ENCODE data around the gene LSP1.
A peak's percentile ranks its signal among the peaks of the same experiment; 100 is the strongest.
"Not testable (repeated sequence)": the region's sequence is repeated elsewhere in the genome, so short reads cannot be mapped to it uniquely, and the experiment has no call there.

LSP1 gene

DNA sequence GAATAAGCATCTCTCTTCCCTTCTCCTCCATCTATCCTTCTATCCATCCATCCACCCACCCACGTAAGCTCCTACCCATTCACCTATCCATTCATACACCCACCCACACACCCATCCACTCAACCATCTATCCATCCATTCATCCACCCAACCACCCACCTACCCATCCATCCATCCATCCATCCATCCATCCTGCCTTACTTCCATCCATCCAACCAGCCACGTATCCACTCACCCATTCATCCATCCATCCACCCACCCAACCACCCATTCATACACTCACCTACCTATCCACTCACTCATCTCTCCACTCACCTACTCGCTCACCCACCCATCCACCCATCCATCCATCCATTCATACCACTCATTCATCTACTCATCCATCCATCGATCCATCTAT is 79.8 kb downstream of the LSP1 start:
- DNase-seq, result no peak

DNA sequence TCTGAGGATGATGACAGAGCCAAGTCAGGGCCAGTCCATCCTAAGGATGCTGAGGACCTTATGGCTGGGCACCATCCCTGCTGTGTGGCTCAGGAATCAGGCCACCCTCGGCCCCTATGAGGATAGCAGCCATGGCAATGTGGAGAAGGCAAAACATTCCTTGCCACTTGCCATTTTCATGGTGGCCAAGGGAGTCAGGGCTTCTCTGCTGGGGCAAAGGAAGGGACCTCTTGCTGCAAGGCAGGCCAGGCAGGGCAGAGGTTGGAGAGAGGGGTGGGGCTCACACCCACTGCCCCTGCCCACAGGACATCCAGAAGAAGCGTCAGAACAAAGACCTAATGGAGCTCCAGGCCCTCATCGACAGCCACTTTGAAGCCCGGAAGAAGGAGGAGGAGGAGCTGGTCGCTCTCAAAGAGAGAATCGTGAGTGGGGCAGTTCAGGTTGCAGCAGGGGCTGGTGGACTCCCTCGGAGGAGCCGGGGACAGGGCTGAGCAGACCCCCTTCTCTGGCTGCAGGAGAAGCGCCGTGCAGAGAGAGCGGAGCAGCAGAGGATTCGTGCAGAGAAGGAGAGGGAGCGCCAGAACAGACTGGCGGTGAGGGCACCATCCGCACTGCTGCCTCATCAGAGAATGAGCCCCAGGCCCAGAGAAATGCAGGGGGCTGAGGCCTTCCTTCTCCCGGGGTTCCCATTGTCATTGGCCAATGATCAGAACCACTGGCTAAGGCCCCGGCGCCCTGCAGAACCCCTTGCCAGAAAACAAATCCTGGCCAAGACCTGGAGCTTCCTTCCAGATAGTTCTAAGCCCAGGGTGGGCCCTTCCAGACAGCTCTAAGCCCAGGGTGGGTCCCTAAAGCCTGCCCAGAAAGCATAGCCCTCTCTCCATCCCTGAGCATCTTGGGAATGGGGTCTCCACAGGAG is 80.8 kb downstream of the LSP1 start:
- no peak for DNase-seq

DNA sequence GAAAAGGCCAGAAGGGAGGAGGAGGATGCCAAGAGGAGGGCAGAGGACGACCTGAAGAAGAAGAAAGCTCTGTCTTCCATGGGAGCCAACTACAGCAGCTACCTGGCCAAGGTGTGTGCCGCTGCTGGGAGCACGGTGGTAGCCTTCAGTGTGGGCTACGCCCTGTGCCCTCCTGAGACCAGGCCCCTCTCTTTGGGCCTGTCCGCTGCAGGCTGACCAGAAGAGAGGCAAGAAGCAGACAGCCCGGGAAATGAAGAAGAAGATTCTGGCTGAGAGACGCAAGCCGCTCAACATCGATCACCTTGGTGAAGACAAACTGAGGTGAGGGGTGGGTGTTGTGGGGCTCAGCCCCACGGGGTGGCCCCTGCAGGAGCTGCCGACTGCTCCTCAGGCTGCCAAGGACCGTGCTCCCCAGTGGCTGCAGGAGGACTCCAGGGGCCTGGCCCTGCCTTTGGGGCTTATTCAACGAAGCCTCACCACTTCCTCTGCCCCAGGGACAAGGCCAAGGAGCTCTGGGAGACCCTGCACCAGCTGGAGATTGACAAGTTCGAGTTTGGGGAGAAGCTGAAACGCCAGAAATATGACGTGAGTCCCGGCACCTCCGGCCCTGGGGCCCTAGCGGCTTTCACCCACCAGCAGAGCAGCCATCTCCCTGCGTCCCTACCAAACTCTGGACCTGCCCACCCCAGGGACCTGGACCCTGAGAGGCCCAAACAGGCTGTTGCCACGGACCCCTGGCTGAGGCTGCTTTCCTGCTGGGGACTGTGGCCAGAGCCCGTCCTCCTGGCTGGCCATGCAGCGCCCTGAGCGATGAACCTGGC is 81.7 kb downstream of the LSP1 start:
- no peak for DNase-seq

DNA sequence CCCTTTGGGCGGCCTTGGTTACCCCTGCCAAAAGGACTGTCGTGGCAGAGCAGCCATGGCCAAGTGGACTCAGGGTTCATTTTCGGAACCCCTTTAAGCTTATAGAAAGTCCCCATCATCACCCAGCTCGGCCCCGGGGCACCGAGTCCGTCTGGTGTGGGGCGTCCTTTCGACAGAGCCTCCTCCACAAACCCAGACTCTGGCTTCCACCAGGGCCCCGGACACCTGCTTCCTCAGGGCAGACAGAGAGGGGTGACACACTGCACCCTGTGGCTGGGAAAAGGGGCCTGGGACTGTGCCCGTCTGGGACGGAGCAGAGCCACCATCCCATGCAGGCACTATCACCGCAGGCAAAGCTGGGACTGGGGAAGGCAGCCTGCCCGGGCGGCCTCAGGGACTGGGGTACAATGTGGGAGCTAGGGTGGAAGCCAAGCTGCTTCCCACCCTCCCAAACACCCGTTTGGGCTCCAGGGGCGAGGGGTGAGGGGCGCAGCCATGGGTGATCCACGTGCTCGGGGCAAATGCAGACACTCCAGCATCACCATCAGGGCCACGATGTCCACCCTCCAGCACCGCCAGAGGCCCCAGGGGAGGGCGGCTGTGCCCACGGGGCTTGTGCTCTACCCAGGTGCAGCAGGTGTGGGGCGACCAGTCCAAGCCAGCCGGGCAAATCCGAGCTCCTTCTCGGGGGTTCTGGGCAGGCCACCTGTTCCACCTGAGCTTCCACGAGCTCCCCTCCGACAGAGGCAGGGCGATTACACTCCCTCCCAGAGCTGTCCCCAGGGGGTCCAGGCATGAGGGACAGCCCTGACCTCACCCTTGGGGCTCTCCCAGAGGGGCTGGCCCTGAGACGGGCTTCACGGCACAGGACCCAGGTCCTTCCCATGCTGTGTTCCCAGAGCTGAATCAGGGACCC is 82.5 kb downstream of the LSP1 start:
- DNase-seq, result no peak

DNA sequence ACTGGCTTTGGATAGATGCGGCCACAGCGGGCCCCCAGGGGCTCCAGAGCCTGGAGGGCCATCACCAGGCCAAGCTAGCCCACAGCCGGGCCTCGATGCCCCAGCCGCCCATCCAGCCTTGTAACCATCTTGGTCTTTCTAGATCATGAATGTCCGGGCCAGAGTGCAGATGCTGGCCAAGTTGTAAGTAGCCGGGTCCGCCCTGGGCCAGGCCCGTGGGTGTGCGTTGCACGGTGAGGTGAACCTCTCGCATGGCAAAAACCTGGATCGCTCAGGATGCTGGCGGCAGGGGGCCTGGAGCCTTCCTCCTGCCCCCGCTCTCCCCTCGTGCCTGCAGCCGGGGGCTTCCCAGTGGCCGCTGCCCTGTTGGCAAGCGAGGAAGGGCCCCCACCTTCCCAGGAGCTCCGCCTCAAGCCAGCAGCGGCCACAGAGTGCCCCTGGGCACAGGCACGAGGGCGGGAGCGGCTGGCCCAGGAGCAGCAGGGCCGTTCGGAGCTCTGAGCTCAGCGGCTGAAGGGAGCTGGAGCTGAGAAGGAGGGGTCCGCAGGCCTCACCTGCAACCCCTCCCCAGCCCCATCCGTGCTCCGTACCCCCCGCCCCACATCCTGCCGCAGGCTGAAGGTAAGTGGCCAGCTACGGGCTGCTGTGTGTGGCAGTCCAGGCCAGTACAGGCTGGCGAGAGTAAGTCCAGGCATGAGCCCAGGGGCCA is 83.3 kb downstream of the LSP1 start:
- DNase-seq, result no peak

DNA sequence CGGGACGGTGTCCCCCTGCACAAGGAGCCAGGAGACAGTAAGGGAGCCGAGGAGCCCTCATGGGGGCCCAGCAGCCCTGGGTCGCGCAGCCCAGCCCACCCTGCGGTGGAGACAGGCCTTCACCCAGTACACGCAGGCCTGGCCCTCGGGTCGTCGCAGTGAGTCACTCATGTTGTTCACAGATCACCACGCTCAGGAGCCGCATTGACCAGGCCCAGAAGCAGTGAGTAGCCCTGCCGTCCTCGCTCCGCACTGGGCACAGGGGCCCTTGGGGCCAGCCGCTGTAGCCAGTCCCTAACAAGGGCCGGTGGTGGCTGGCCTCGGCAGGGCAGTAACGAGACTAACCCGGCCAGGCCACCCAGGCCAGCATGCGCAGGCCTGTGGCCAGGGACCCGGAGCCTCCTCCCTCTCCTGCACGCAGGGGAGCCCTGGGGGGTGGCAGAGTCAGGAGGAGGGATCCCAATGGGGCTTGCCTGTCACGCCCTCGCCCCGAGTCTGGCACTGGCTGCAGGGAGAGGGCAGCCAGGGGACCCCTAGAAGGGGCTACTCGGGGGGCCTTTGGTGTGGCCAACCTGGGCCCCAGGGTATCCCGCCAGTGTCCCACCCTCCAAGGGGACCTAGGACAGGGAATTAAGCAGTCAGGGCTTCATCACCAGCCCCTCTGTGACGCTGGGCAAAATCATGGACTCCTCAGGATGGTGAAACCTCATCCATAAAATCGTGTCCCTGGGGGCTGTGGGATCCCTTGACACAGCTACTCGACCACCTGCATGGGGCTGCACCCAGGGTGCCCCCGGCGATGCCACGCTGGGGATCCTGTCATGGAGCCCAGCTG is 84.1 kb downstream of the LSP1 start:
- no peak for DNase-seq

DNA sequence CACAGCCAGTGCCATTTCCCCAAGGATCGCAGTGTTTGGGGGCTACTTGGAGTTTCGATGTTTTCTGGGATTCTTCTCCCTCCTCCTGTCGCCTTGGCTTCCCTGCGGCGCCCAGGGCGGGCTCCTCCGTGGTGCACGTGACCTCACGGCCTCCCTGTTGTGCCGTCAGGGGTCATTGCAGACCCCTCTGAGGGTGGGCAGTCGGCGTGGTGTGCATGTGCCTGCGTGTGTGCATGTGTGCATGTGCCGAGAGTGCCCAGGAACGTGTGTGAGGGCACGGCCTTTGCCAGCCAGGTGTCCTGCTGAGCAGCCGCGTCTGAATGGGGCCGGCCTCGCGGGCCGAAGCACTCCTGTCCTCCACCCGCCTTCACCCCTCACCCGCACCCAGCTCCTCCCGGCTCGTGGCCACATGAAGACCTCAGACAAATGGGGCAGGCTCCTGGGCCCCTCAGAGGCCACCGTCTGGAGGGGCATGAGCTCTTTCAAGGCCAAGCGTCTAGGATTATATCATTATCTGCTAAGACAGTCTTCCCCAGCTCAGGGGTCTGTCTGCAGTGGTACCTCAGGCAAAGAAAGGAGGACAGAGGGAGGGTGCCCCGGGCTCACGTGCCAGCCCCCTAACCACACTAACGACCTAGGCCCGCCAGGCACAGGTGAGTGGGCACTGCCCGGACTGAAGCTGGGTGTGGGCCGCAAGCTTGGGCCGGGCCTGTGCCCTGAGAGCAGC is 84.9 kb downstream of the LSP1 start:
- DNase-seq, result no peak

DNA sequence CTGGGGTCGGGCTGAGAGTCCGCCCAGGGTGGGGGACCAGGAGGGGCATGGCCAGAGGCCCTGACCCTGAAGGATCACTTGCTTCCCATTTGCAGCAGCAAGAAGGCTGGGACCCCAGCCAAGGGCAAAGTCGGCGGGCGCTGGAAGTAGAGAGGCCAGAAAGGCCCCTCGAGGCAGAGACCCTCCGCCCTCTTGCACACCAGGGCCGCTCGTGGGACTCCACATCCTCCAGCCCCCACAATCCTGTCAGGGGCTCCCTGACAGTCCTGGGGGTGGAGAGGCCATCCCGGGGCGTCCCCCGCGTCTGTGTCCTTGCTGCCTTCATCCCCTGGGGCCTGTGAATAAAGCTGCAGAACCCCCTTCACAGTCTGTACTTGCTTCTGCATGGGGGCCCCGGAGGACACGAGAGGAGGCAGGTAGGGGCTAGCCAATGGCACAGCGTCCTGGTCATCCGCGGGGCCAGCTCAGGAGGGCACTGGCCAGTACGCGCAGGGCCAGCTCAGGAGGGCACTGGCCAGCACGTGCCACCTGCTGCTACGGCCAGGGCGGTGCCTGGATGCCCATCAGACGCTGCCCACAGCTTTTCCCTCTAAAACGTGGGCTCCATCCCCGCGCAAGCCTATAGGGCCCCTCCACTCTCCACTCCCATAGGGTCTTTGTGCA is 85.6 kb downstream of the LSP1 start:
- DNase-seq, result no peak

DNA sequence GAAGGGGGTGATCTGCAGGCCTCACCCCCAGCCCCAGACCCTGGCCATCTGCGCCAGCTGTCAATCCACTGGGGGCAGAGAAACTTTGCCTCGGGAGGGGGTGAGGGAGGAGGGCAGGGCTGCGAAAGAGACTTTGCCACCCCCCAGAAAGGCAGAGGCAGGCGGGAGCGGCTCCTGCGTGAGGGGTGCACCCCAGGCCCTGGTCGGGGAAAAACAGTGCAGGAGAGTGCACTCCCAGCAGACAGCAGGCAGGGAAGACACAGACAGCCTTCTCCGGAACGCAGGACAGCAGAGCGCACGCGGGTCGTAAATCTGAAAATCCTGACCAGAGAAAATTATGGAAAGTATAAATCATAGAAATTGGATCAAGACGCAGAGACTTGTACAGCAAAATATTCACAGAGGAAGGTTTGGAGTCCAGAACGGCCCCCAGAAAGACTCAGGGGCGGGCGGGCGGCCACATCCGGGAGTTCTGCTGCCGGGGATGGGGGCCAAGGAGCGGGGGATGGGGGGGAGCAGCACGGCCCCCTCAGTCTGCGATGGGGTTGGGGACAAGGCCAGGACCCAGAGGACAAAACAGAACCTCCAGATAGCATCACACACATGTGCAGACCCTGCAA is 86.2 kb downstream of the LSP1 start:
- DNase-seq, result peak; percentile 60

DNA sequence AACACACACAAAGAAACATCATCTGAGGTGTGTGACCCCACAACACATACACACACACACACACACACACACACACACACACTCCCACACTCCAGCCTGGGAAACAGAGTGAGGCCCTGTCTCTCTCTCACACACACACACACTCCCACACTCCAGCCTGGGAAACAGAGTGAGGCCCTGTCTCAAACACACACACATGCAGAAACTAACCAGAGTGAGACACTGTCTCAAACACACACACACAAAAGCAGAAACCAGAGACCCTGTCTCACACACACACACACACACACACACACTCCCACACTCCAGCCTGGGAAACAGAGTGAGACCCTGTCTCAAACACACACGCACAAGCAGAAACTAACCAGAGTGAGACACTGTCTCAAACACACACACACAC is 86.9 kb downstream of the LSP1 start:
- not testable (repeated sequence) for DNase-seq

Measured in hematopoietic multipotent progenitor cell treated with erythropoietin and hydrocortisone succinate and interleukin-3 and kit ligand, for 4 days (in vitro differentiated cells).